CD4-positive, alpha-beta T cell (primary cell): Measurements from ENCODE around the gene MCTP1. TPM values are rescaled to one million over a fixed set of nuclear protein-coding genes. Genes with fewer than 3 reads are reported as not detected.

Source experiments
- ATAC-seq: fragments of 200-7000 bp; cut with Tn5 transposase; one replicate; pipeline ENCODE4 v1.10.0; 2022; ENCODE audit warnings: mild to moderate bottlenecking; ENCODE audit not compliant: poor library complexity
- CTCF ChIA-PET: fragments of 350-600 bp; sonication (Branson Sonifier 250); formaldehyde crosslinking; loops from one replicate; lab custom pipeline; 2021; ENCODE audit warnings: antibody characterized with exemption, inconsistent platforms; lab: Charles Lee
- POLR2A ChIA-PET: fragments of 350-600 bp; sonication (Branson Sonifier 250); formaldehyde crosslinking; loops from one replicate; lab custom pipeline; 2021; ENCODE audit warnings: antibody characterized with exemption, inconsistent platforms; lab: Charles Lee
- DNase-seq, 14 experiments: peaks; one replicate each; pipeline ENCODE4 v3.0.0-alpha.2; 2013 to 2020; ENCODE audit warnings: mixed read lengths in 2 of 14
- H3K27ac ChIP-seq, 2 donors: one replicate each; pipeline versions ENCODE4 v1.5.1 to v1.7.0; 2013; ENCODE audit warnings: low read length in 2 of 2, low read depth in 1 of 2, mild to moderate bottlenecking in 1 of 2
- H3K27me3 ChIP-seq, 2 experiments: 1 replicate in 1 of 2; 2 replicates in 1 of 2; pipeline versions ENCODE4 v1.6.1 to v1.7.0; 2013; ENCODE audit warnings: low read length in 2 of 2, control low read depth in 1 of 2, mild to moderate bottlenecking in 1 of 2, moderate library complexity in 1 of 2; ENCODE audit not compliant: insufficient read depth in 2 of 2, control insufficient read depth in 1 of 2
- H3K36me3 ChIP-seq: one replicate; pipeline ENCODE4 v1.6.1; 2013; ENCODE audit warnings: low read length, control low read depth; ENCODE audit not compliant: insufficient read depth
- H3K4me1 ChIP-seq: one replicate; pipeline ENCODE4 v1.6.1; 2013; ENCODE audit warnings: low read length, control low read depth; ENCODE audit not compliant: insufficient read depth
- H3K4me3 ChIP-seq: one replicate; pipeline ENCODE4 v1.5.1; 2013; ENCODE audit warnings: mild to moderate bottlenecking, low read length, moderate library complexity
- H3K9me3 ChIP-seq, 2 experiments: 1 replicate in 1 of 2; 2 replicates in 1 of 2; pipeline versions ENCODE4 v1.6.1 to v1.7.0; 2013; ENCODE audit warnings: low read length in 2 of 2, mild to moderate bottlenecking in 2 of 2, control low read depth in 1 of 2, moderate library complexity in 1 of 2; ENCODE audit not compliant: control insufficient read depth in 1 of 2, insufficient read depth in 1 of 2
- H3K27ac Mint-ChIP-seq: one replicate; pipeline ENCODE4 v1.8.0; 2020; ENCODE audit warnings: mixed read lengths
- H3K27me3 Mint-ChIP-seq: one replicate; pipeline ENCODE4 v1.8.0; 2021; ENCODE audit warnings: mixed read lengths
- H3K36me3 Mint-ChIP-seq: one replicate; pipeline ENCODE4 v1.8.0; 2021; ENCODE audit warnings: low read depth, mixed read lengths
- H3K4me1 Mint-ChIP-seq: one replicate; pipeline ENCODE4 v1.8.0; 2021; ENCODE audit warnings: low read depth, mixed read lengths
- H3K4me3 Mint-ChIP-seq: one replicate; pipeline ENCODE4 v1.8.0; 2020; ENCODE audit warnings: mild to moderate bottlenecking, mixed read lengths
- H3K9me3 Mint-ChIP-seq: one replicate; pipeline ENCODE4 v1.8.0; 2020; ENCODE audit warnings: mixed read lengths
- CTCF ChIP-seq: fragments of 200-600 bp; IDR thresholded peaks from one replicate; pipeline ENCODE4 v1.8.0; 2022; ENCODE audit warnings: antibody characterized with exemption, mild to moderate bottlenecking
- intact Hi-C, 2 experiments: fragments of 100-400 bp; cut with DNase I in 1 of 2; cut with micrococcal nuclease in 1 of 2; formaldehyde crosslinking; loops; one replicate each; pipeline versions ENCODE4 v1.15.1 to v1.9.0; 2023 to 2025; cut with DNase I, micrococcal nuclease
- total RNA-seq, 174 experiments: library from RNA in 2 of 174; stranded (reverse) in 2 of 174; gene quantifications; one replicate each; pipeline ENCODE4 v1.2.3 and lab custom pipeline; 2021 to 2026

The MCTP1 gene
- total RNA-seq, 2 experiments from 2014 or later: 2.1 to 2.7 TPM

- H3K9me3 ChIP-seq: no peaks in the 10 kb centered on the region
- no peak overlapping the region for H3K27ac Mint-ChIP-seq
Measured at GRCh38 chr5:94759961-94760360, 524.9 kb downstream of the MCTP1 start.

GRCh38 chr5:94759022-94759421 lies 525.9 kb downstream of the MCTP1 start:
- no peak overlapping the region for H3K4me3 Mint-ChIP-seq

More at GRCh38 chr5:94759961-94760360, 524.9 kb downstream of the MCTP1 start:
- H3K4me1 ChIP-seq: no peaks in the 10 kb centered on the region
- TF ChIP-seq CTCF: no peak
- POLR2A ChIA-PET: no interaction called here
- no peaks in the 10 kb centered on the region for H3K27me3 ChIP-seq
- H3K36me3 ChIP-seq: no peaks in the 10 kb centered on the region
- ATAC-seq (no peak), DNase-seq (no peak)
- H3K27me3 Mint-ChIP-seq: no peaks in the 10 kb centered on the region
- no peak overlapping the region for H3K4me3 Mint-ChIP-seq
- CTCF ChIA-PET: interaction anchor here (0.6 kb wide), 1 partner anchor 234 kb away, joined by 4 read pairs; no protein-coding TSS in a partner anchor
- no peaks in the 10 kb centered on the region for H3K4me1 Mint-ChIP-seq
- H3K4me3 ChIP-seq: no peak overlapping the region
- no peaks in the 10 kb centered on the region for H3K36me3 Mint-ChIP-seq
- intact Hi-C loops: no loop called here
- H3K27ac ChIP-seq: no peak overlapping the region
- peaks cover 2% of the 10 kb centered on the region for H3K9me3 Mint-ChIP-seq

GRCh38 chr5:94754824-94755223 lies 530.1 kb downstream of the MCTP1 start:
- H3K27ac ChIP-seq: no peak overlapping the region
- H3K27me3 Mint-ChIP-seq: no peaks in the 10 kb centered on the region
- H3K4me1 ChIP-seq: no peaks in the 10 kb centered on the region
- no peaks in the 10 kb centered on the region for H3K27me3 ChIP-seq
- H3K4me3 Mint-ChIP-seq: no peak overlapping the region
- POLR2A ChIA-PET: no interaction called here
- H3K36me3 Mint-ChIP-seq: no peaks in the 10 kb centered on the region
- no peak for TF ChIP-seq CTCF
- H3K36me3 ChIP-seq: no peaks in the 10 kb centered on the region
- no peaks in the 10 kb centered on the region for H3K4me1 Mint-ChIP-seq
- DNase-seq: no peak
- H3K27ac Mint-ChIP-seq: no peak overlapping the region
- H3K9me3 Mint-ChIP-seq: no peaks in the 10 kb centered on the region
- no peaks in the 10 kb centered on the region for H3K9me3 ChIP-seq
- ATAC-seq: no peak
- H3K4me3 ChIP-seq: no peak overlapping the region
- intact Hi-C loops: no loop called here
- CTCF ChIA-PET: no interaction called here

More at GRCh38 chr5:94759022-94759421, 525.9 kb downstream of the MCTP1 start:
- no peaks in the 10 kb centered on the region for H3K36me3 Mint-ChIP-seq
- H3K9me3 Mint-ChIP-seq: no peaks in the 10 kb centered on the region
- no peaks in the 10 kb centered on the region for H3K4me1 Mint-ChIP-seq
- H3K27ac ChIP-seq: no peak overlapping the region
- no peaks in the 10 kb centered on the region for H3K36me3 ChIP-seq
- TF ChIP-seq CTCF: no peak
- H3K27me3 ChIP-seq: no peaks in the 10 kb centered on the region
- ChIA-PET CTCF (no interaction called here), POLR2A (no interaction called here)
- no peak for DNase-seq
- no peak overlapping the region for H3K4me3 ChIP-seq
- H3K27ac Mint-ChIP-seq: no peak overlapping the region
- no peaks in the 10 kb centered on the region for H3K9me3 ChIP-seq
- H3K27me3 Mint-ChIP-seq: no peaks in the 10 kb centered on the region
- H3K4me1 ChIP-seq: no peaks in the 10 kb centered on the region
- ATAC-seq: no peak
- intact Hi-C loops: no loop called here
